Measurements from ENCODE around the gene FOXO3.

The FOXO3 gene

GRCh38 chr6:108730635-108731515 lies 170.2 kb downstream of the FOXO3 start:
- no peak overlapping the region for H3K18ac ChIP-seq (ENCODE audit: low read length)
- H3K9ac ChIP-seq (ENCODE audit: low read length), result no peak overlapping the region
- H3K9me3 ChIP-seq (ENCODE audit: insufficient read depth, low read depth, low read length), result peaks cover 4% of the 10 kb centered on the region
- no peak overlapping the region for H3K4ac ChIP-seq (ENCODE audit: low read depth, low read length)
- H3K4me3 ChIP-seq (ENCODE audit: low read depth, low read length), result no peak overlapping the region
- no peak overlapping the region for H2BK5ac ChIP-seq (ENCODE audit: low read depth, low read length, poor library complexity)
- H3K79me2 ChIP-seq (ENCODE audit: control insufficient read depth, insufficient read depth, low read length, poor library complexity), result peaks cover 1% of the 10 kb centered on the region
- H4K12ac ChIP-seq (ENCODE audit: low read depth, low read length), result no peak overlapping the region
- peak overlapping the region; percentile 18 for H3K14ac ChIP-seq (ENCODE audit: low read length)
- no peak overlapping the region for H2AFZ ChIP-seq (ENCODE audit: insufficient read depth, low read length, poor library complexity)
- H3K4me1 ChIP-seq (ENCODE audit: control insufficient read depth in 1 of 2, insufficient read depth in 2 of 2, low read length in 2 of 2), result peaks cover 25 to 33% of the 10 kb centered on the region in 2 experiments
- no peak overlapping the region for H3K4me2 ChIP-seq (ENCODE audit: low read length)
- H2AK5ac ChIP-seq (ENCODE audit: low read length), result no peak overlapping the region
- H4K8ac ChIP-seq (ENCODE audit: low read depth, low read length), result no peak overlapping the region
- peaks cover 20% of the 10 kb centered on the region for H3K79me1 ChIP-seq (ENCODE audit: low read length)
- H4K91ac ChIP-seq (ENCODE audit: low read depth, low read length), result peak overlapping the region; percentile 27
- no peaks in the 10 kb centered on the region for H3K36me3 ChIP-seq (ENCODE audit: control insufficient read depth in 1 of 2, insufficient read depth in 2 of 2, low read length in 2 of 2)
- DNase-seq, result no peak
- no peaks in the 10 kb centered on the region for H3K27me3 ChIP-seq (ENCODE audit: insufficient read depth, low read length)
- H2BK120ac ChIP-seq (ENCODE audit: insufficient read depth, low read length, poor library complexity), result peak overlapping the region; percentile 63
- no peak overlapping the region for H3K27ac ChIP-seq (ENCODE audit: low read depth, low read length)
- no CpG with 5 or more reads among the region's 13 CpGs for WGBS (ENCODE audit: extremely low coverage, insufficient coverage, insufficient read length)
- no peak overlapping the region for H3K23ac ChIP-seq (ENCODE audit: low read length)
- peak overlapping the region; percentile 23 for H2BK12ac ChIP-seq (ENCODE audit: low read length)

DNA sequence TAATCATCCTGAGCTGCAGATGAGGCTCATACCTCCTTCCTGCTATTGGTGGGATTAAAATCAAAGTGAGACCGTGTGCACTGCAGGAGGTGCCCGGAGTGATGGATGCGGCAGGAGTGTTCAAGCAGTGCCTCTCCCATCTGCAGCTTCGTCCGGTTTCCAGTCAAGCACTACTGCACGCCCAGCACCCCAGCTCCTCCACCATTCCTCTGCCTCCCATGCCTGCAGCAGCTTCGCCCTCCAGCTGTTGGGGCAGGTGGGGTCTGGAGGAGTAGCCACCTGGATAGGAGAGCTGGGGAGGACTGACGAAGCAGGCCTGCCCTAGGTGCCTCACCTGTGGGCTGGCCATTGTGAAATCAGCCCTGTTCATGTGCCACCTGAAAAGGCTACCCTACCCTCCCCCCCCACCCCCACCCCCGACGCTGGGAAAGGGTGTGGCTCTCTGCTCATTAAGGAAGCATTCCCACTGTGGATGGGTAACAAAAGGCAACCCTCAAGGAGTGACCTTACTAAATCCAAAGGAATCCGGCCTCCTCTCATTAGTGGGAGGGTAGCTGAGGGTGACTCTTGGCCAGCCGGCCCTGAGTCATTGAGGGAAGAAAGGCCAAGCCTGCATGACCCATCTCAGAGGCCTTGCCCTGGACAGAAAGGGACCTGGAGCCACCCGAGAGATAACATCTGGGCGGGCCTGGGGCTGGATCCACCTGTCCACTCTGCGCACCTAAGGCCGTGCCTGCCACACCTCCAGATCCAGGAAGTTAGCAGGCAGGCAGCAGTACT lies 171.6 kb downstream of the FOXO3 start:
- H3K4me3 ChIP-seq (ENCODE audit: low read depth, low read length), result no peak overlapping the region
- H3K27me3 ChIP-seq (ENCODE audit: insufficient read depth, low read length), result no peaks in the 10 kb centered on the region
- peak overlapping the region; percentile 56 for H3K27ac ChIP-seq (ENCODE audit: low read depth, low read length)
- H2BK12ac ChIP-seq (ENCODE audit: low read length), result peak overlapping the region; percentile 55
- no peak overlapping the region for H3K4me2 ChIP-seq (ENCODE audit: low read length)
- H4K91ac ChIP-seq (ENCODE audit: low read depth, low read length), result peak overlapping the region; percentile 53
- H2AK5ac ChIP-seq (ENCODE audit: low read length), result peak overlapping the region; percentile 52
- peak overlapping the region; percentile 41 for H3K14ac ChIP-seq (ENCODE audit: low read length)
- no peak overlapping the region for H3K4ac ChIP-seq (ENCODE audit: low read depth, low read length)
- peaks cover 26 to 37% of the 10 kb centered on the region in 2 experiments for H3K4me1 ChIP-seq (ENCODE audit: control insufficient read depth in 1 of 2, insufficient read depth in 2 of 2, low read length in 2 of 2)
- WGBS (ENCODE audit: extremely low coverage, insufficient coverage, insufficient read length), result no CpG with 5 or more reads among the region's 16 CpGs
- no peak overlapping the region for H2BK5ac ChIP-seq (ENCODE audit: low read depth, low read length, poor library complexity)
- no peak overlapping the region for H3K23ac ChIP-seq (ENCODE audit: low read length)
- H3K79me1 ChIP-seq (ENCODE audit: low read length), result peaks cover 26% of the 10 kb centered on the region
- H2AFZ ChIP-seq (ENCODE audit: insufficient read depth, low read length, poor library complexity), result no peak overlapping the region
- peak overlapping the region; percentile 67 for H3K18ac ChIP-seq (ENCODE audit: low read length)
- peaks cover 1% of the 10 kb centered on the region for H3K79me2 ChIP-seq (ENCODE audit: control insufficient read depth, insufficient read depth, low read length, poor library complexity)
- H3K36me3 ChIP-seq (ENCODE audit: control insufficient read depth in 1 of 2, insufficient read depth in 2 of 2, low read length in 2 of 2), result no peaks in the 10 kb centered on the region
- H2BK120ac ChIP-seq (ENCODE audit: insufficient read depth, low read length, poor library complexity), result no peak overlapping the region
- H3K9me3 ChIP-seq (ENCODE audit: insufficient read depth, low read depth, low read length), result peaks cover 5% of the 10 kb centered on the region
- no peak overlapping the region for H3K9ac ChIP-seq (ENCODE audit: low read length)
- H4K12ac ChIP-seq (ENCODE audit: low read depth, low read length), result no peak overlapping the region
- H4K8ac ChIP-seq (ENCODE audit: low read depth, low read length), result no peak overlapping the region
- DNase-seq, result peak; percentile 97

GRCh38 chr6:108733051-108733450 lies 172.3 kb downstream of the FOXO3 start:
- Histone ChIP-seq H3K4me3 (ENCODE audit: low read depth, low read length) (no peak overlapping the region), H4K12ac (ENCODE audit: low read depth, low read length) (no peak overlapping the region), H2BK120ac (ENCODE audit: insufficient read depth, low read length, poor library complexity) (peak overlapping the region; percentile 2), H3K27me3 (ENCODE audit: insufficient read depth, low read length) (no peaks in the 10 kb centered on the region), H3K27ac (ENCODE audit: low read depth, low read length) (peak overlapping the region; percentile 56), H2BK12ac (ENCODE audit: low read length) (peak overlapping the region; percentile 55), H3K36me3 (ENCODE audit: control insufficient read depth in 1 of 2, insufficient read depth in 2 of 2, low read length in 2 of 2) (no peaks in the 10 kb centered on the region), H4K8ac (ENCODE audit: low read depth, low read length) (peak overlapping the region; percentile 24), H2AK5ac (ENCODE audit: low read length) (peak overlapping the region; percentile 50), H3K23ac (ENCODE audit: low read length) (no peak overlapping the region), H3K9me3 (ENCODE audit: insufficient read depth, low read depth, low read length) (peaks cover 2% of the 10 kb centered on the region), H4K91ac (ENCODE audit: low read depth, low read length) (peak overlapping the region; percentile 53), H2BK5ac (ENCODE audit: low read depth, low read length, poor library complexity) (no peak overlapping the region), H3K18ac (ENCODE audit: low read length) (peak overlapping the region; percentile 67), H3K9ac (ENCODE audit: low read length) (no peak overlapping the region), H3K4ac (ENCODE audit: low read depth, low read length) (no peak overlapping the region), H3K79me2 (ENCODE audit: control insufficient read depth, insufficient read depth, low read length, poor library complexity) (peaks cover 1% of the 10 kb centered on the region), H3K4me2 (ENCODE audit: low read length) (no peak overlapping the region), H3K79me1 (ENCODE audit: low read length) (peaks cover 26% of the 10 kb centered on the region), H3K4me1 (ENCODE audit: control insufficient read depth in 1 of 2, insufficient read depth in 2 of 2, low read length in 2 of 2) (peaks cover 31 to 40% of the 10 kb centered on the region in 2 experiments), H2AFZ (ENCODE audit: insufficient read depth, low read length, poor library complexity) (no peak overlapping the region), H3K14ac (ENCODE audit: low read length) (peak overlapping the region; percentile 5)
- WGBS (ENCODE audit: extremely low coverage, insufficient coverage, insufficient read length), result no CpG with 5 or more reads among the region's 1 CpG
- no peak for DNase-seq

DNA sequence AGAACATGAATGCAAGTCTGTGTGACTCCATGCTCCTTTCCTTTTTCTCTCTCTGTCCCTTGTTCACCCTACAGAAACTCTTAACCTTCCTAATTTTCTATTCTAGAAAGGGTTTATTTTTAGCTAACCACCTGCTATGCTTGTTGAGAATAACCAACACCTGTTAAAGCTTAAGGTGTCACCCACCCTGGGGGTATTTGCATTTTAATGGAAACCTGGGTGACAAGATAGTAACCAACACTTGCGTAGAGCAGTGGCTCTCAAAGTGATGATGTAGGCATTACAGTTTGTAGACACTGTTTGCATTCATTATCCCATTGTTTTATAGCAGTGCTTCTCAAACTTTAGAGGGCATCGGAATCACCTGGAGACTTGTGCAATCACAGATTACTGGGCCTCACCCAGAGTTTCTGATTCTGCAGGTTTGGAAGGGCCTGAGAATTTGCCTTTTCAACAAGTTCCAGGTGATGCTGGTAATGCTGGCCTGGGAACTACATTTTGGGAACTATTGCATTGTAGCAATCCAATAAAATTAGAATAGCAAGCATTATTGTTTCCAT lies 173.1 kb downstream of the FOXO3 start:
- no peak overlapping the region for H2AK5ac ChIP-seq (ENCODE audit: low read length)
- no peak overlapping the region for H4K8ac ChIP-seq (ENCODE audit: low read depth, low read length)
- H2BK12ac ChIP-seq (ENCODE audit: low read length), result no peak overlapping the region
- no peak overlapping the region for H3K4me2 ChIP-seq (ENCODE audit: low read length)
- H3K4me1 ChIP-seq (ENCODE audit: control insufficient read depth in 1 of 2, insufficient read depth in 2 of 2, low read length in 2 of 2), result peaks cover 33 to 45% of the 10 kb centered on the region in 2 experiments
- no peak overlapping the region for H3K4ac ChIP-seq (ENCODE audit: low read depth, low read length)
- peak in 1 of 2 donors; percentile 37 for DNase-seq
- H3K9me3 ChIP-seq (ENCODE audit: insufficient read depth, low read depth, low read length), result peaks cover 2% of the 10 kb centered on the region
- WGBS (ENCODE audit: extremely low coverage, insufficient coverage, insufficient read length), result no CpG with 5 or more reads among the region's 2 CpGs
- no peak overlapping the region for H3K9ac ChIP-seq (ENCODE audit: low read length)
- no peak overlapping the region for H4K91ac ChIP-seq (ENCODE audit: low read depth, low read length)
- H3K27ac ChIP-seq (ENCODE audit: low read depth, low read length), result no peak overlapping the region
- H3K36me3 ChIP-seq (ENCODE audit: control insufficient read depth in 1 of 2, insufficient read depth in 2 of 2, low read length in 2 of 2), result no peaks in the 10 kb centered on the region
- H4K12ac ChIP-seq (ENCODE audit: low read depth, low read length), result no peak overlapping the region
- H3K4me3 ChIP-seq (ENCODE audit: low read depth, low read length), result no peak overlapping the region
- H3K79me1 ChIP-seq (ENCODE audit: low read length), result peaks cover 28% of the 10 kb centered on the region
- H3K18ac ChIP-seq (ENCODE audit: low read length), result no peak overlapping the region
- H3K79me2 ChIP-seq (ENCODE audit: control insufficient read depth, insufficient read depth, low read length, poor library complexity), result peaks cover 1% of the 10 kb centered on the region
- H2BK120ac ChIP-seq (ENCODE audit: insufficient read depth, low read length, poor library complexity), result no peak overlapping the region
- H3K27me3 ChIP-seq (ENCODE audit: insufficient read depth, low read length), result no peaks in the 10 kb centered on the region
- H2BK5ac ChIP-seq (ENCODE audit: low read depth, low read length, poor library complexity), result no peak overlapping the region
- H2AFZ ChIP-seq (ENCODE audit: insufficient read depth, low read length, poor library complexity), result no peak overlapping the region
- no peak overlapping the region for H3K23ac ChIP-seq (ENCODE audit: low read length)
- no peak overlapping the region for H3K14ac ChIP-seq (ENCODE audit: low read length)

Measured in trophoblast cell (in vitro differentiated cells and primary cell).